WERI-Rb-1 (cell line): Measurements from ENCODE around the gene SLC15A1.

Source experiments
- DNase-seq: peaks from one replicate; pipeline ENCODE4 v3.0.0-alpha.2; 2020
- H3K27ac ChIP-seq: fragments of 250-450 bp; sonication (Bioruptor Pico); 2 replicates; pipeline ENCODE4 v1.5.1; 2020; ENCODE audit warnings: mild to moderate bottlenecking, moderate library complexity
- H3K27me3 ChIP-seq: fragments of 250-450 bp; sonication (Bioruptor Pico); 2 replicates; pipeline ENCODE4 v1.5.1; 2021; ENCODE audit warnings: mild to moderate bottlenecking, low read depth, moderate library complexity; ENCODE audit not compliant: insufficient read depth, severe bottlenecking
- H3K36me3 ChIP-seq: fragments of 250-450 bp; sonication (Bioruptor Pico); 2 replicates; pipeline ENCODE4 v1.5.1; 2020; ENCODE audit warnings: mild to moderate bottlenecking, moderate library complexity
- H3K4me3 ChIP-seq: 2 replicates; pipeline ENCODE4 v1.5.1; 2011; ENCODE audit warnings: low read depth, mild to moderate bottlenecking, control low read depth, low read length
- H3K9me3 ChIP-seq: fragments of 250-450 bp; sonication (Bioruptor Pico); 2 replicates; pipeline ENCODE4 v1.5.1; 2021; ENCODE audit warnings: mild to moderate bottlenecking, moderate library complexity; ENCODE audit not compliant: severe bottlenecking
- TF ChIP-seq, protein P1 (sequence below): IDR thresholded peaks from 2 replicates; pipeline ENCODE4 v1.5.1; 2011; ENCODE audit warnings: low read depth, mild to moderate bottlenecking, control low read depth, inconsistent platforms, low read length

Gene SLC15A1

DNA sequence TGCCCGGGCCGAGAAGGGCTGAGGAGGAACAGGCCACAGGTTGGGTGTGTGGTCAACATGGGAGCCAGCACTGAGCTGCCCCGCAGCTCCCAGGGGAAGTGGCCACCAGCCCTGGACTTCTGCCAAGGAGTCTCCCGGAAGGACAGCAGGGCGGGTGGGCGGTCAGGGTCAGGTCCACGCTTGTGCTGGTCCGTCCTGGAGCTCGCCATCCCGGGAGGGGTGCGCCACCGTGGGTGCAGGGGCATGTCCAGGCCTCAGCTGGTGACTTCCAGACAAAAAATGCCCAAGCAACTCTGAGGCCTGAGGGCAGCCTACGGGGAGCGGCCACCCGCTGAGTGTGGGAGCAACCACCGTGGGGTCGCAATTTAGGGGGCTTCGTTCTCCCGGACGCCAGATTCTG lies 21.4 kb upstream of the SLC15A1 start:
- no peak for DNase-seq
- H3K27me3 ChIP-seq: no peaks in the 10 kb centered on the region
- H3K4me3 ChIP-seq: no peak overlapping the region
- H3K27ac ChIP-seq: no peak overlapping the region
- TF ChIP-seq, protein P1, sequence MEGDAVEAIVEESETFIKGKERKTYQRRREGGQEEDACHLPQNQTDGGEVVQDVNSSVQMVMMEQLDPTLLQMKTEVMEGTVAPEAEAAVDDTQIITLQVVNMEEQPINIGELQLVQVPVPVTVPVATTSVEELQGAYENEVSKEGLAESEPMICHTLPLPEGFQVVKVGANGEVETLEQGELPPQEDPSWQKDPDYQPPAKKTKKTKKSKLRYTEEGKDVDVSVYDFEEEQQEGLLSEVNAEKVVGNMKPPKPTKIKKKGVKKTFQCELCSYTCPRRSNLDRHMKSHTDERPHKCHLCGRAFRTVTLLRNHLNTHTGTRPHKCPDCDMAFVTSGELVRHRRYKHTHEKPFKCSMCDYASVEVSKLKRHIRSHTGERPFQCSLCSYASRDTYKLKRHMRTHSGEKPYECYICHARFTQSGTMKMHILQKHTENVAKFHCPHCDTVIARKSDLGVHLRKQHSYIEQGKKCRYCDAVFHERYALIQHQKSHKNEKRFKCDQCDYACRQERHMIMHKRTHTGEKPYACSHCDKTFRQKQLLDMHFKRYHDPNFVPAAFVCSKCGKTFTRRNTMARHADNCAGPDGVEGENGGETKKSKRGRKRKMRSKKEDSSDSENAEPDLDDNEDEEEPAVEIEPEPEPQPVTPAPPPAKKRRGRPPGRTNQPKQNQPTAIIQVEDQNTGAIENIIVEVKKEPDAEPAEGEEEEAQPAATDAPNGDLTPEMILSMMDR: no peak
- H3K36me3 ChIP-seq: no peaks in the 10 kb centered on the region
- peaks cover 3% of the 10 kb centered on the region for H3K9me3 ChIP-seq

DNA sequence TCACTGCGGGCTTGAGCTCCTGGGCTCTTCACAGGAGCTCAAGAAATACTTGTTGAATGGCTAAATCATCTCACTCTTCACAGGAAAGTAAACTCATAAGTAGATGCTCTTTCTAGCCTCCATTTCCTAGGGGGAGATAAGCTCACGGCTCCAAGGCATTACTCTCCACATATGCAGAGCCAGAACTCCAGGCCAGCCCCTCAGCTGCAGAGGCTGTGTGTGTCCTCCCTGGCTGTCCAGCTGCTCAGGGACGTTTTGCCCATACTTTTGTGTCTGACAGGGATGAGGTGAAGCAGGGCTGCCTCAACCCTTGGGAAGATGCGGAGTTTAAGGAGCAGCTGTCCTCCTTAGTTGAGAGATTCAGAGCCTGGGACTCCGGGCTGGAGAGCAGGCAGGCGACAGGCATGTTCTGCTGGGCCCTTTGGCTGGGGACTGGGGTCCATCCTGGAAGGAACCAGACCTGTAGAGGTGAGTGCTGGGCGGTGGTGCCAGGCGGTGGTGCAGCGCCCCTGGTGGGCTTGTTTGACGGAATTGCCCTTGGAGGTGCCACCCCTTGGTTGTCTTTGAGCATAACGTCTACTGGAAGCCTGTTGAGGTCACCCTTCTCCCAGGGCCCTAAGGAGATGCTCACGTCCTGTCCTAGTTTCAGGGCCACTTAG lies 20.5 kb upstream of the SLC15A1 start:
- Histone ChIP-seq H3K27ac (no peak overlapping the region), H3K27me3 (no peaks in the 10 kb centered on the region), H3K4me3 (no peak overlapping the region), H3K9me3 (peaks cover 3% of the 10 kb centered on the region), H3K36me3 (no peaks in the 10 kb centered on the region)
- TF ChIP-seq, protein P1: peak; percentile 51
- DNase-seq: no peak

DNA sequence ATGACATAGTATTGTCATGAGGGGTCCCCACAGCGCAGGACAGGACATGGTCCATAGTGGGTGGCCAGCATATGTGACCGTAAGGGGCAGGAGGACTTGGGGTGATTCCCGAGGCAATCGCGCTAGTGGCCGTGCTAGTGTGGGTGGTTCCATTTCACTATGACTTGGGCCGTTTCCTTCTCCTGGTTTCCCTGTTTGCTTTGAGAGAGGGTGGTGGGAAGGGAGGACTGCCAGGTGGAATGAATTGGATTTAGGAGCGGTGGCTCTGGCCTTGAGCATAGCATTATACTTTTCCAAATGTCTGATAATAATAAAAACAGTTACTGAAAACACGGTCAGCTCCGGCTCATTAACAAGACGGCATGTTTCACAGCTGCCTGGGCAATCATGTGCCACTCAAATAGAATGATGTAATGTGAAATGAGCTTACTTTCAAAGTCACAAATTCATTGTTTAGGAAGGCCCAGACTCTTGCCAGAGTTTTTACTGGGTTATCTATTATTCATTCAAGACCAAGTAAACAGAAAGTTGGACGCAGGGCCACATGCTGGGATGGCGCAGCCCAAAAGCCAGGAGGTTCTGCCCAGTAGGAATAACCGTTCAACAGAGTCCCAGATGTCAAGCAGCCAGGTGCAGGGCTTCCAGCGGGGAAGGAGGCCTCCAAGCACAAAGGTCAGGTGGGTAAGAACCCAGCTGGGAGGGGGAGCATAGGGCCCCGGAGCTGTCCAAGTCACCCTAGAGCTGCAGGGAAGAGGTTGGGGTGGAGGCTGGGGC lies 19.6 kb upstream of the SLC15A1 start:
- Histone ChIP-seq H3K27me3 (no peaks in the 10 kb centered on the region), H3K9me3 (peaks cover 3% of the 10 kb centered on the region), H3K27ac (no peak overlapping the region), H3K4me3 (no peak overlapping the region), H3K36me3 (no peaks in the 10 kb centered on the region)
- TF ChIP-seq, protein P1: no peak
- DNase-seq: no peak

DNA sequence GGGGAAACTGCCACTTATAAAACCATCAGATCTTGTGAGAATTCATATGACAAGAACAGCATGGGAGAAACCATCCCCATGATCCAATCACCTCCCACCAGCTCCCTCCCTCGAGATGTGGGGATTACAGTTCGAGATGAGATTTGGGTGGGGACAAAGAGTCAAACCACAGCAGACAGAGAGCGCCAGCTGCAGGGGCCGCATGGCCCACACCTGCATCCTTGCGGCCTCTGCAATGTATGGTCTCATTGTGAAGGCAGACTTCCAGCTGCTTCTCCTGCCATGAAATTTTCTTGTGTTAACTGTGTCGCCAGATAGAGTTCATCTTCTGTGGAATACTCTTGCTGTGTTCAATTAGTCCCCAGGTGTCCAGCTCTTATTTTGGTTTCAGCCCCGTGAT lies 17.3 kb upstream of the SLC15A1 start:
- H3K27me3 ChIP-seq: no peaks in the 10 kb centered on the region
- H3K9me3 ChIP-seq: peaks cover 5% of the 10 kb centered on the region
- TF ChIP-seq, protein P1: no peak
- no peak overlapping the region for H3K27ac ChIP-seq
- no peak overlapping the region for H3K4me3 ChIP-seq
- DNase-seq: no peak
- no peaks in the 10 kb centered on the region for H3K36me3 ChIP-seq

- H3K27ac ChIP-seq: no peak overlapping the region
- DNase-seq: no peak
- no peaks in the 10 kb centered on the region for H3K27me3 ChIP-seq
- H3K4me3 ChIP-seq: no peak overlapping the region
- H3K36me3 ChIP-seq: no peaks in the 10 kb centered on the region
- TF ChIP-seq, protein P1: no peak
- peaks cover 5% of the 10 kb centered on the region for H3K9me3 ChIP-seq
These were observed 16.1 kb upstream of the SLC15A1 start for GRCh38 chr13:98768522-98768921.
